SHP77 treated with DMSO at 0.1 percent for 48 hours (cell line): ENCODE results near the gene ESYT2.

Experiments
- DNase-seq: peaks from one replicate; lab custom pipeline; 2025; lab: John Stamatoyannopoulos, UW

The ESYT2 gene

GRCh38 chr7:158827411-158828132 is 1.7 kb downstream of the ESYT2 start:
- no peak for DNase-seq

- no peak for DNase-seq
Measured at GRCh38 chr7:158825628-158826289, 3.5 kb downstream of the ESYT2 start.

- no peak for DNase-seq
Measured at GRCh38 chr7:158824028-158824427, 5.3 kb downstream of the ESYT2 start.

GRCh38 chr7:158821171-158822031 is 7.9 kb downstream of the ESYT2 start:
- no peak for DNase-seq

GRCh38 chr7:158820656-158821055 is 8.7 kb downstream of the ESYT2 start:
- DNase-seq, result no peak

DNA sequence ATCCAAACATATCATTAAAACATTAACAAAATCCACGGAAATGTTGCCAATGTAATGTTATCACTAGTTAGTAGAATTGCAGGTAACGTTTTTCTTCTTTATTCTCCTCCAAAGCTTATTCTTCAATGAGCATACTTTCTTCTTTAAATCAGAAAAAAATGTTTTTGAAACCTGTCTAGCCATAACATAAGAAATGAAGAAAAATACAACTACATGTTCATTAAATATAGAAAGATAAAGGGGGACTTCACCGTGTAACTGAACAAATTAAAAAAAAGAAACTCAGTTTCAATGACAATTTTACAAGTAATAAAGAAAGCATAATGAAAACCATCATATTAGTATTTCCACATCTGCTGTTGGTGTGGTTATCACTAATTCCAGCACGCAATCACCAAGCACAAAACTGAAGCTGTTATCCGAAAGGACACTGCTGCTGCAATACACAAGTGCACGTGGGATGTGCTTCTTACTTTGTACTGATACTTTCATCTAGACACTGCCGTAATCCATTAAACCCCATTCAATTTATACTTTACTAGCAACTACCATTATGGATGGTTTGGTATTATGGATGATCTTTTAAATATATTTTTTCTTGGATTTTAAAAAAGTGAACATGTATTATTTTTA is 9.6 kb downstream of the ESYT2 start:
- no peak for DNase-seq

DNA sequence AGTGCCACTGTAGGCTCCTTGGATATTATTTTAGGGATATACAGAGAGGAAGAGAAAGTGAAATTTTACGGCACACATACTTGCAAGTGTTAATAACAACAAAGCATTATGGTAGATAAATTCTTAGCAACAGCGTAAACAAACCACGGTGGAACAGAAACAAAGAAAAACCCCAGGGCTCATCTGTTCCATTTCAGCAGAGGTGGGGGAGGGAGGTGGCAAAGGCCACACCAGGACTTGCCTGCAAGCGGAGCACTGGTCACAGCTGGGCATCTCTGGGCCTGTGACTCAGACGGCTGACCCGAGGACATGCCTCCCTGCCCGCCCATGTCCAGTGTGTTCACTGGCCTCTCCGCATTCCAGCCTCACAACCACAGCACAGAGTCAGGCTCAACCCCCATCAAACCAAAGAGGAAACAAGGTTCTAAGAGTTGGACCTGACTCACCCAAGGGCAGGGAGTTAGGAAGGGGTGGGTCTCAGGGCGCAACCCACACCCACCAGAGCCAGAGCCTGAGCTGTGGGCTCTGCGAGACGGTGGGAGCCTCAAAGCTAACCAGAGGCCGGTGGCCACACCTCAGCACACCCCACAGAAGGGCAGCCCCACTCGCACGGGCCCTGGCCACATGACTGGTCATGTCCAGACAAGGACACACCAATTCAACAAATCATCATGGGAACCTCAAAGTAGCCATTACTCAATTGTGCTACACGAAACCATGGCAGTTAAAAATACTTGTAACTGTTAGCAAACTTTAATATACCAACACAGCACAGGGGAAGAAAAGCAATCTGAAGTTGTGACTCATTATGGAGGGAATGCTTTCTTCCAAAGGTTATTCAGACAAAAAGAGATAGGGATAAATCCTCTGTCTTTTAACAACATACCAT is 10.7 kb downstream of the ESYT2 start:
- DNase-seq, result no peak

- no peak for DNase-seq
Measured at GRCh38 chr7:158816995-158817394, 12.3 kb downstream of the ESYT2 start.

GRCh38 chr7:158816271-158816670 is 13.0 kb downstream of the ESYT2 start:
- DNase-seq, result no peak

- no peak for DNase-seq
Measured at GRCh38 chr7:158815800-158816128, 13.5 kb downstream of the ESYT2 start.

GRCh38 chr7:158815083-158815799 is 14.1 kb downstream of the ESYT2 start:
- DNase-seq, result no peak

GRCh38 chr7:158814637-158815036 is 14.7 kb downstream of the ESYT2 start:
- no peak for DNase-seq

GRCh38 chr7:158812684-158813083 is 16.6 kb downstream of the ESYT2 start:
- no peak for DNase-seq

DNA sequence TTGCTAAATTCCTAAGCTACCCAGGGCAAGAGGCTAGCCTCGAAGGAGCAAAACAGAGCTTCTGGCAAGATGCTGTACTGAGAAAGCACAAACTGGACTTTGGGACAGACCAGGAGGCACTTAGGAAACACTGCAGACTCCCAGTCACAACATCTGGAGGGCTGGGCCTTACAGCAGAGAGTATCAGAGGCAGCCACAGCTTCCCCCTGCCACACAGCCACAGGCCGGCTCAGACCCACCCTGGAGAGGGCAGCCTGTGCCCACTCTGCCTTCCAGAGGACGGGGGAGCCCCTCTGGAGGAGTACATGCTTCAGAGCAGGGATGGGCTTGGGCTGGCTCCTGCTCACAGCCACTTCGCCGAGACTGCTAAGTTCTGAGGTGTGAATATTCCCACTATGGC is 17.4 kb downstream of the ESYT2 start:
- DNase-seq, result no peak

DNA sequence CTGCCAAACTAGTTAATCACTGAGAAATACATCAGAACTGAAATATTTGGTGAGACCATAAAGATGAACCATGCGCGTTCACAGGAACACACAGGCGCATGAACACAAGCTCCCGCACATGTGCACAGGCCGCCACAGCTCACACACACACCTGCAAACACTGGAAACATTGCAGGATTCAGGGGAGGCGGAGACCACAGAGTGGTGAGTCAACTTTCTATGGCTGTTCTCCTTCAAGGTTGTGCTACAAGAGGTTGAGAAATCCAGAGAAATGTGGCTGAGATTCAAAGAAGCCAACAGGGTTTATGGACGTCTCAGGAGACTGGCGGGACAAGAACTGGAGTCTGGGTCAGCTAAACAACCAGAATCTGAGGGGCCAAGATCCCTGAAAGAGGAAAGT is 17.8 kb downstream of the ESYT2 start:
- DNase-seq, result no peak

- no peak for DNase-seq
Measured at GRCh38 chr7:158810846-158811245, 18.5 kb downstream of the ESYT2 start.

- DNase-seq, result no peak
Measured at GRCh38 chr7:158809596-158809995, 19.7 kb downstream of the ESYT2 start.

DNA sequence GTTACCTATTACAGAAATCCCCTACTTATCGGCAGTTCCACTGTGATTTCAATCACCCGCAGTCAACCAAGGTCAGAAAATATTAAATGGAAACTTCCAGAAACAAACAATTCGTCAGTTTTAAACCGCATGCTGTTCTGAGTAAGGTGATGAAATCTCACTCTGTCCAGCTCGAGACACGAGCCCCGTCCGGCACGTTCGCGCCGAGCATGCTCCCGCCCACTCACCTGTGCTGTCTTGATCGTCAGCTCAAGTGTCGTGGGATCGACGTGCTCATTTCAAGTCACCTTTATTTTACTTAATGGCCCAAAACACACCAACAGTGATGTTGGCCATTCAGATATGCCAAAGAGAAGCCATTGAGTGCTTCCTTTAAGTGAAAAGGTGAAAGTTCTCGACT is 21.2 kb downstream of the ESYT2 start:
- DNase-seq, result no peak

- no peak for DNase-seq
Measured at GRCh38 chr7:158805937-158806336, 23.4 kb downstream of the ESYT2 start.

DNA sequence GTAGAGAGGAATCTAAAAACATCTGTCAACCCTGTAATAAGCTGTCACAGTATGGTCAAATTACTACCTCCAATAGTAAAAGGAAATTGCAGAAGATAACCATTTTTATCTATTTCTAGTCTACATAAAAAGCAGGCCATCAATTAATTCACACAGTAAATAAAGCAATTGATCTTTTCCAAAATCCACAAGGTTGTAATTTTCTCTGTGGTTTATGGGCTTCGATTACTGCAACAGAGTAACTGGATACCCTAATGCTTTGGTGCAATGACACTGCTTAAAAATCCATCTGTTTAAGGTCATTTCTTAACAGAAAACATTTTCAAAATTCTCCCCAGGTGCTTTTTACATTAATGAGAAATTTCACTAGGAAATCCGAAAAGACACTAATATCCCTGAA is 23.9 kb downstream of the ESYT2 start:
- no peak for DNase-seq

- DNase-seq, result no peak
Measured at GRCh38 chr7:158804335-158804734, 25.0 kb downstream of the ESYT2 start.
